Measurements from ENCODE around the gene PXK.

- no peak for TF ChIP-seq CTCF (IDR thresholded peaks at IDR 0.05; ENCODE audit: low read length)
- no peak for TF ChIP-seq EZH2 (optimal IDR thresholded peaks at IDR 0.05; ENCODE audit: low read depth, low read length)
- no peak for TF ChIP-seq EZH2phosphoT487 (IDR thresholded peaks at IDR 0.05; ENCODE audit: low read length)
Measured at GRCh38 chr3:58342676-58343075, 10.0 kb downstream of the PXK start.
